ENCODE results near the gene CHCT1.
"Not testable (repeated sequence)": the region's sequence is repeated elsewhere in the genome, so short reads cannot be mapped to it uniquely, and the experiment has no call there.

Gene CHCT1

DNA sequence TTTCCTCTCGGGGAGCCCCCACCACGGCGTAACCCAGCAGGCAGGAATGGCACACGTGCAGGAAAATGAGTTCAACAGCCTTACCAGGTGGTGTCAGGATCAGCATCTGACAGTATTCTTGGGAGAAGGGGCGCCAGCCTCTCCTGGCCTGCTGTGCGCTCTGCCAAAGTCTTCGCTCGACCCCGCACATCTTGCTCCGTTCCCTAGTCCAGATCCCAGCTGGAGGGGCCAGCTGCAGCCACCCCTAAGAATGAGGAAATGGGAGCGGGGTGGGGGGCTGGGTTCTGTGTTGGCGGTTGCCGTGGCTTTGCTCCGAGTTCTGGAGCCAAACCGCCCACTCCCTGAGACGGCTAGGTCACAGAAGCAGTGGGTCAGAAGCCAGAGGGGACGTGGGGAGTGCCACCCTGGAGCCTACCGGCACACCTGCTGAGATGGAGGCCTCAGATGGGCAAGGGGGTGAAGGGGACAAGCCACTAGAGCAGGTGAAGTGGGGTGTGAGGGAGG lies at the start of gene CHCT1:
TSS of gene CHCT1 (plus strand) at position 328 of the 504 bp plus-strand sequence. CDS start at position 432, 104 bp downstream.
- H3K9ac ChIP-seq, result peak within 1 kb of the TSS; percentile 64 to 87 (median 81)
- peak within 1 kb of the TSS; percentile 70 to 87 (median 83) for H3K4me2 ChIP-seq
- peak within 1 kb of the TSS; percentile 65 to 86 (median 78) for H3K27ac ChIP-seq
- H3K9me3 ChIP-seq (replicated peaks in 1 of 11), result no peaks in the 10 kb centered on the region
- peaks cover 0 to 8% (median 0%) of the 10 kb centered on the region in 11 experiments; a peak in 4 of 22 replicates for H3K27me3 ChIP-seq
- no peak for TF ChIP-seq Cebpa-rat (IDR thresholded peaks at IDR 0.05)
- no peaks in the 10 kb centered on the region for H4K20me1 ChIP-seq
- H3K4me3 ChIP-seq, result peak within 1 kb of the TSS; percentile 45 to 69 (median 54)
- H3K36me3 ChIP-seq, result no peaks in the 10 kb centered on the region
- peaks cover 9 to 42% (median 28%) of the 10 kb centered on the region in 10 experiments; a peak in 19 of 20 replicates for H3K4me1 ChIP-seq

DNA sequence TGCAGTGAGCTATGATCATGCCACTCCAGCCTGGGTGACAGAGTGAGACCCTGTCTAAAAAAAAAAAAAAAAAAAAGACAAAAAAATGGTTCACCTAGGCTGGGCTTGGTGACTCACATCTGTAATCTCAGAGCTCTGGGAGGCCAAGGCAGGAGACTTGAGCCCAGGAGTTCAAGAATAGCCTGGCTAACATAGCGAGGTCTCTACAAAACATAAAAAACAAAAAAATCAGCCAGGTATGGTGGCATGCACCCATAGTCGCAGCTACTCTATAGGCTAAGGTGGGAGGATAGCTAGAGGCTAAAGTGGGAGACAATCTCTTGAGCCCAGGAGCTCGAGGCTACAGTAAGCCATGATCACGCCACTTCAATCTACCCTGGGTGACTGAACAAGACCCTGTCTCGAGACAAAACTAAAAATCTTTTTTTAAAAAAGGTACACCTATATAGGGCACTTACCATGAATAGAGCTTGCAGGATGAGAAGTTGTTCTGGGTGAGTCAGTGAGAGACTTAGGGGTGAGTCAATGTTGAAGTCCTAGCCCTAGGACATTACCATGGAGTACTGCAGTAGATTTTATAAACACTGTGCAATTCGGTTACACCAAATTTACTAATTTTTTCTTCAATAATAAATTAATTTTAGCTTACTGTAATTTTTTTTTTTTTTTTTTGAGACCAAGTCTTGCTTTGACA lies 49.4 kb upstream of the CHCT1 start:
- Histone ChIP-seq H4K20me1 (peaks cover 0 to 93% (median 4%) of the 10 kb centered on the region in 11 experiments; a peak in 10 of 22 replicates), H3K4me1 (peaks cover 13 to 48% (median 32%) of the 10 kb centered on the region in 10 experiments), H3K4me2 (peak overlapping the region in 9 of 11 experiments; percentile 58 to 88 (median 72); a peak in 17 of 22 replicates), H3K36me3 (peaks cover 8 to 69% (median 30%) of the 10 kb centered on the region in 11 experiments; a peak in 16 of 22 replicates), H3K27me3 (no peaks in the 10 kb centered on the region), H3K27ac (peak overlapping the region in 9 of 11 experiments; percentile 1 to 71 (median 61); a peak in 16 of 22 replicates), H3K4me3 (0 out of 20 replicates have a peak overlapping the region, but pooled peaks of 2 of the 10 experiments have one; percentile 6 to 10), H3K9me3 (replicated peaks in 1 of 11) (peaks cover 0 to 6% (median 0%) of the 10 kb centered on the region in 11 experiments; a peak in 5 of 22 replicates), H3K9ac (peak overlapping the region in 7 of 11 experiments; percentile 4 to 31 (median 10); a peak in 6 of 22 replicates)
- TF ChIP-seq Cebpa-rat (IDR thresholded peaks at IDR 0.05), result no peak

DNA sequence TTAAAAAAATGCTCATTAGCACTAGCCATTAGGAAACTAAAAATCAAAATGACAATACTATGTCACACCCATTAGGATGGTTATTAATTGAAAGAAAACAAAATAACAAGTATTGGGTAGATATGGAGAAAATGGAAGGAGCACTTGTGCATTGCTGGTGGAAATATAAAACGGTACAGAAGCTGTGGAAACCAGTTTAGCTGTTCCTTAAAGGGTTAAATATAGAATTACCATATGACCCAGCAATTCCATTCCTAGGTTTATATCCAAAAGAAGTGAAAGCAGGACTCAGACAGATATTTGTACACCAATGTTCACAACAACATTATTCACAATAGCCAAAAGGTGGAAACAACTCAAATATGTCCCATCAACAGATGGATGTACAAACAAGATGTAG lies 44.1 kb upstream of the CHCT1 start:
- H3K4me3 ChIP-seq; H3K9me3 ChIP-seq (replicated peaks in 1 of 11); H3K9ac ChIP-seq; H3K4me2 ChIP-seq; H3K27me3 ChIP-seq; H3K27ac ChIP-seq: not testable (repeated sequence)
- peaks cover 0 to 94% (median 24%) of the 10 kb centered on the region in 11 experiments; a peak in 17 of 22 replicates for H4K20me1 ChIP-seq
- H3K4me1 ChIP-seq, result peaks cover 0 to 24% (median 7%) of the 10 kb centered on the region in 10 experiments; a peak in 14 of 20 replicates
- H3K36me3 ChIP-seq, result peaks cover 4 to 72% (median 29%) of the 10 kb centered on the region in 11 experiments; a peak in 15 of 22 replicates

DNA sequence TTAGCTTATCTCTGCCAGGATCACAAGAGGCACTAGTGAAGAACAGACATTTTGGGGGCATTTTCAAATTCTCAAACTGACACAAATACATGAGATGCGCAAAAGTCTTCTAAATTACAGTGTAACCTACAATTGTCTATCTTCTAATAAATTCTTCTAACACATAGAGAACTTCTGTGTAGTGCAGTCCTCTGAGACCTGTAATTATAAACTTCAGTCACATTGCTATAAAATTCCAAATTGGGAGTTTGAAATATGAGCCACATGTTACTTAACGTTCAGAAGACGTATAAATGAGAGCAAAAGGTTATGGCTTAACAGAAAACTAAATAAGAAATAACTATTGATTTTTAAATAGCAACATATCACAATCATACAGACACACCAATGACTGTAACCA lies 42.8 kb upstream of the CHCT1 start:
- H3K9ac ChIP-seq; H3K4me2 ChIP-seq; H3K27me3 ChIP-seq; H3K4me3 ChIP-seq; H3K27ac ChIP-seq; H3K9me3 ChIP-seq (replicated peaks in 1 of 11): not testable (repeated sequence)
- peaks cover 4 to 63% (median 26%) of the 10 kb centered on the region in 11 experiments; a peak in 14 of 22 replicates for H3K36me3 ChIP-seq
- peaks cover 13 to 94% (median 36%) of the 10 kb centered on the region in 11 experiments; a peak in 20 of 22 replicates for H4K20me1 ChIP-seq
- H3K4me1 ChIP-seq, result peaks cover 0 to 25% (median 16%) of the 10 kb centered on the region in 10 experiments; a peak in 16 of 20 replicates

DNA sequence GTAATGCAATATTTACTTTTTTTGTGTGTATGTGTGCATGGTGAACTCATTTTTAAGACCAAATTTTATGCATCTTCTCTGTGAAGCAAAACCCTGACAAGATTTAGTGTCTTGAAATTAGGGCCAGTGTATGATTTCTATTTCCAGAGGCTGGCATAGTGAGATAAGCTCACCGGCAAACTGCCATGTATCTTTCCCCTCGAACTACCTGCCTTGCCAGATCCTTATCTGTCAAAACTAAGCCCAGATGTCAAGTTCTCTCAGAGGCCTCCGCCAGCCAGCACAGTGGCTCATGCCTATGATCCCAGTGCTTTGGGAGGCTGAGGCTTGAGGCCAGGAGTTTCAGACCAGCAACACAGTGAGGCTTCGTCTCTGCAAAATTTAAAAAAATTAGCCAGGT lies 40.3 kb upstream of the CHCT1 start:
- no peak for TF ChIP-seq Cebpa-rat (IDR thresholded peaks at IDR 0.05)
- Histone ChIP-seq H4K20me1 (peaks cover 36 to 100% (median 61%) of the 10 kb centered on the region in 11 experiments; a peak in 20 of 22 replicates), H3K4me2 (peak overlapping the region in 1 of 11 experiments; percentile 5; a peak in 1 of 22 replicates), H3K4me3 (no peak overlapping the region), H3K27me3 (no peaks in the 10 kb centered on the region), H3K36me3 (peaks cover 2 to 40% (median 17%) of the 10 kb centered on the region in 11 experiments; a peak in 15 of 22 replicates), H3K27ac (no peak overlapping the region; a peak in 1 of 22 replicates), H3K4me1 (peaks cover 0 to 50% (median 39%) of the 10 kb centered on the region in 10 experiments; a peak in 17 of 20 replicates), H3K9me3 (replicated peaks in 1 of 11) (no peaks in the 10 kb centered on the region), H3K9ac (no peak overlapping the region)

DNA sequence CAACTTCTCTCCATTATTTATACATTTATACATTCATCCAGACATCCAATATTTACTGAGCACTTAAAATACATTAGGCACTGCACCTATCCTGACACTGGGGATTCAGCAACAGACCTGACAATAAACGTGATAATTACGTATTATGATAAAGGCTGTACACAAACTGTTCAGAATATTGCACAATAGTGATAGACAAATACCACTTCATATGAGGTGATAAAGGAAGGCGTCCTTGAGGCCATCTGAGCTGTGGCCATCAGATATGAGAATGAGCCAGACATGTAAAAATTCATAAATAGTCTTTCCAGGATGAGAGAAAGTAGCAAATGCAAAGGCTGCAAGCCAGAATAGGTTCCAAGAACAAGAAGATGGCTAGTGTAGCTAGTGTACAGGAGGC lies 38.9 kb upstream of the CHCT1 start:
- TF ChIP-seq Cebpa-rat (IDR thresholded peaks at IDR 0.05), result peak in 5 of 11 experiments; percentile 38 to 64 (median 60); a peak in 7 of 22 replicates
- H3K4me2 ChIP-seq, result peak overlapping the region in 7 of 11 experiments; percentile 10 to 96 (median 85); a peak in 13 of 22 replicates

DNA sequence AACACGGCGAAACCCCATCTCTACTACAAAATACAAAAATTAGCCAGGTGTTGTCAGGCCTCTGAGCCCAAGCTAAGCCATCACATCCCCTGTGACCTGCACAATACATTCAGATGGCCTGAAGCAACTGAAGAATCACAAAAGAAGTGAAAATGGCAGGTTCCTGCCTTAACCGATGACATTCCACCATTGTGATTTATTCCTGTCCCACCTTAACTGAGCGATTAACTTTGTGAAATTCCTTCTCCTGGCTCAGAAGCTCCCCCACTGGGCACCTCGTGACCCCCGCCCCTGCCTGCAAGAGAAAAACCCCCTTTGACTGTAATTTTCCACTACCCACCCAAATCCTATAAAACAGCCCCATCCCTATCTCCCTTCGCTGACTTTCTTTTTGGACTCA lies 37.4 kb upstream of the CHCT1 start:
- Histone ChIP-seq H3K9ac (peak overlapping the region in 2 of 11 experiments; percentile 35 to 61; a peak in 2 of 22 replicates), H3K27ac (peak overlapping the region in 6 of 11 experiments; percentile 9 to 77 (median 59); a peak in 11 of 22 replicates), H4K20me1 (peaks cover 38 to 100% (median 79%) of the 10 kb centered on the region in 11 experiments; a peak in 20 of 22 replicates), H3K4me1 (peaks cover 13 to 79% (median 65%) of the 10 kb centered on the region in 10 experiments), H3K4me2 (peak overlapping the region in 7 of 11 experiments; percentile 20 to 96 (median 85); a peak in 12 of 22 replicates), H3K36me3 (peaks cover 0 to 26% (median 7%) of the 10 kb centered on the region in 11 experiments; a peak in 13 of 22 replicates)
- not testable (repeated sequence) for H3K27me3 ChIP-seq; H3K4me3 ChIP-seq; H3K9me3 ChIP-seq (replicated peaks in 1 of 11)

More for the DNA sequence above, 38.9 kb upstream of the CHCT1 start:
- Histone ChIP-seq H3K27ac (peak overlapping the region in 5 of 11 experiments; percentile 49 to 77 (median 62); a peak in 9 of 22 replicates), H4K20me1 (peaks cover 38 to 100% (median 71%) of the 10 kb centered on the region in 11 experiments; a peak in 20 of 22 replicates), H3K9me3 (replicated peaks in 1 of 11) (no peaks in the 10 kb centered on the region), H3K4me3 (no peak overlapping the region), H3K36me3 (peaks cover 0 to 30% (median 9%) of the 10 kb centered on the region in 11 experiments; a peak in 14 of 22 replicates), H3K27me3 (no peaks in the 10 kb centered on the region), H3K4me1 (peaks cover 0 to 64% (median 50%) of the 10 kb centered on the region in 10 experiments; a peak in 18 of 20 replicates), H3K9ac (peak overlapping the region in 3 of 11 experiments; percentile 3 to 61 (median 4); a peak in 2 of 22 replicates)

All from BLaER1 treated with 17β-estradiol and CSF1 and Interleukin-3, amounts not matched to agents 10 nM and 100 nM (cell line).